Endometrial microvascular endothelial cells (primary cell): ENCODE data around the gene BOLA3. TPM values are rescaled to one million over a fixed set of nuclear protein-coding genes. Genes with fewer than 3 reads are reported as not detected.
"Not testable (repeated sequence)": the region's sequence is repeated elsewhere in the genome, so short reads cannot be mapped to it uniquely, and the experiment has no call there.

ENCODE experiments used
- in situ Hi-C: cut with HindIII; loops from 2 replicates; pipeline ENCODE4 v1.10.0; 2017; ENCODE audit warnings: low sequenced_read_pairs, low pct_unique_long_range_greater_than_20kb; ENCODE audit errors: inconsistent ontology term
- total RNA-seq: library from RNA; depleted of rRNA; stranded (reverse); fragments of >200 nt; gene quantifications from one replicate; pipeline ENCODE4 v1.2.3, GENCODE V29; 2015; ENCODE audit errors: inconsistent ontology term

The BOLA3 gene, protein sequence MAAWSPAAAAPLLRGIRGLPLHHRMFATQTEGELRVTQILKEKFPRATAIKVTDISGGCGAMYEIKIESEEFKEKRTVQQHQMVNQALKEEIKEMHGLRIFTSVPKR
- total RNA-seq, result 81.4 TPM

DNA sequence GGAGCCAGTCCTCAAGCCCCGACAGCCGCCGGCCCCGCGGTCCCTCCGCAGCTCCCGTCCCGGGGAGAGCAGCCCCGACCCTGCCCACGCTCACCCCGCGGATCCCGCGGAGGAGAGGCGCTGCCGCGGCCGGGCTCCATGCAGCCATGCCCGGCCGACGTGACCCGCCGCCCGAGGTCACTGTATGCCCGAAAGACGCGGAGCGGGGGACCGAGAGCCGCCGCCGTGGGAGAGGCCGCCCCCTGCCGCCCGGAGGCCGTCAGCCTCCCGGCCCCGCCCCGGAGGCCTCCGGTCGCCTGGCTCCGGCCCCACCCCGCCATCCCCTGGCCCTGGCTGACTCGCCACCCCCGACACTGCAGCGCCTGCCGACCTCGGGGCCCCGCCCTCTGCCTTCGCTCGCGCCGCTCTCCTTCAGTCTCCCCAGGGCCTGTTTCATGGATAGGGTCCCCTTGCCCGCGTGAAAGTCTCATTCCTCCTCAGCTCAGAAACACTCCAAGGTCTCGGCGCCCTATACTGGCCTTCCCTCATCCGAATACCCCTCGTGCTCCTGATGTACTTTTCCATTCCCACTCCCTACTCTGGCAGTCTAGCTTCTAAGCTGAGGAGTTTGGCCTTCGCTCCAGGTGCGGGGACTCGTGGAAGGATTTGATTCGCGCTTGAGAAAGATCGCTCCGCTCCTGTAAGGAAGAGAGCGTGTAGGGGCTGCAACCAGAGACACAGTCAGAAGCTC is at the start of gene BOLA3:
TSS of gene BOLA3 (minus strand) at position 186 of the 730 bp plus-strand sequence. CDS start at position 148, 38 bp downstream.
- in situ Hi-C loops, result no loop called here

DNA sequence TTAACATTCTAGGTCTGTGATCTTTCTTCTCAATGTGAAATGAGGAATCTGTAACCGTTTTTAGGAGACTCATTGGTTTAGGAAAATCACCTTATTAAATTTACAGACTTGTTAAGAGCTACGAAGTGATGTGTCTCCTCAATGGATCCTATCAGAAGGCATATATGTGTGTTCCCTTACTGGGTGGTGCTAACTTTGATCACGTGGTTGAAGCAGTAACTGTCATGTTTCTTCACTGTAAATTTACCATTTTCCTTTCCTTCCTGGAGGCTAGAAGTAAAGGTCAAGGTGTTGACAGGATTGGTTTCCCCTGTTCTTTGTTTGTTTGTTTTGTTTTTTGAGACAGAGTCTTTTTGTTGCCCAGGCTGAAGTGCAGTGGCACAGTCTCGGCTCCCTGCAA is 49.3 kb upstream of the BOLA3 start:
- in situ Hi-C loops, result no loop called here

DNA sequence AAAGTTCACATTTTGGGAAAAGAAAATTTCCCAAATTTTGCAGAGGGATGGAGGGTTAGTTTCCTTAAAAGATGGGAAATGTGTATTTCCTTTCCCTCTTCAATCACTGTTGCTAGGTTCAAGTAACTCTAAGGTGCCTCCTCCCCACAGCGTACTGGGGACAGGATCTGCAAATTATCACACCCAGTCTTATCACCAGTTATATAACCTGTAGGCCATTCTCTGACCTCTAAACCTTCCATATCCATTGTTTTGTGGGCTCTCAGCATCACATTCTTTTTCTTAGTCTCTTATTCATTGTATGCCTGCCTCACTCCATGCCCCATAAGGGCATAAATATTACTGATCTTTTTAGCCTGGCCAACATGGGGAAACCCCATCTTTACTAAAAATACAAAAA is 47.1 kb upstream of the BOLA3 start:
- in situ Hi-C loops, result no loop called here

DNA sequence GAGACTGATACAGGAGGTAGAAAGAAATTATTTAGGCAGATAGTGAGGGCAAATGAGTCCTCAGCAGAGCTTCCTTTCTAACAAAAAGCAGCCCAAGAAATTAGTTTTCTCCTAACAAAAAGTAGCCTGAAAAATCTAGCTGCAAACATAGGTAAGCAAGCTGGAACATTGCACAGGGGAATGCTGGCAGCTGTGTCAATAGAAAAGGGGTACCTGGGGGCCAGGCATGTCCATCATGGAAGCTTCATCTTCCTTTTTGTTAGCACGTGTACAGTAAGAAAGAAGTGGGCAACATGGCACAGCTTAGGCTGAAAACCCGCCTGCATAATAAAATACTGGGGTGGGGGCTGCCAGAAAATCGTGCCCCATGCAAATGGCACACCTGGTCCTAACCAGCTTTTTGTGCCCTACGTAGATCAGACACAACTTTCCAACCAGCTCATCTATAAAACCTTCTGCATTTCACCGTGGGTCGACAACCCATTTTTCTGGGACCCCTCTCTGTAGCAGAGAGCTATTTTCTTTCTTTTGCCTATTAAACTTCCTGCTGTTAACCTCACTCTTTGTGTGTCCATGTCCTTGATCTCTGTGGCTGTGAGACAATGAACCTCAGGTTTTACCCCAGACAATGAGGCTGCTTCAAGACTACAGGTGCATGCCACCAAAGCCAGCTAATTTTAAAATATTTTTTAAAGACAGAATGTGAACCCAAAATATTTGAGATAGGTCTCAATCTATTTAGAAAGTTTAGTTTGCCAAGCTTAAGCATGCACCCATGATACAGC is 44.1 kb upstream of the BOLA3 start:
- in situ Hi-C loops, result no loop called here

DNA sequence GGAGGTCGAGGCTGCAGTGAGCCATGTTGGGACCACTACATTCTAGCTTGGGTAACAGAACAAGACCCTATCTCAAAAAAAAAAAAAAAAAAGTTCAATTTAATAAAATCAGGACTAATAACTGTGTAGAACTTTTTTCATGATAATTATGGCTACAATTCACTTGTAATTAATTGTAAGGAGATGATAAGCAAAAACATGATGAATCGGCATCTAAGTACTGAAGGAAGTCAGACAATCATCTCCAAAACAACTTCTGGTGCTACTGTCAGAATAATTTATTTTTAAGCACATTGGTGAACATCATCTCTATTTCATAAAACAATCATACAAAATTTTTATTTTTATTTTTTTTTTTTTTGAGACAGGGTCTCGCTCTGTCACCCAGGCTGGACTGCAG is 41.0 kb upstream of the BOLA3 start:
- in situ Hi-C loops, result no loop called here

DNA sequence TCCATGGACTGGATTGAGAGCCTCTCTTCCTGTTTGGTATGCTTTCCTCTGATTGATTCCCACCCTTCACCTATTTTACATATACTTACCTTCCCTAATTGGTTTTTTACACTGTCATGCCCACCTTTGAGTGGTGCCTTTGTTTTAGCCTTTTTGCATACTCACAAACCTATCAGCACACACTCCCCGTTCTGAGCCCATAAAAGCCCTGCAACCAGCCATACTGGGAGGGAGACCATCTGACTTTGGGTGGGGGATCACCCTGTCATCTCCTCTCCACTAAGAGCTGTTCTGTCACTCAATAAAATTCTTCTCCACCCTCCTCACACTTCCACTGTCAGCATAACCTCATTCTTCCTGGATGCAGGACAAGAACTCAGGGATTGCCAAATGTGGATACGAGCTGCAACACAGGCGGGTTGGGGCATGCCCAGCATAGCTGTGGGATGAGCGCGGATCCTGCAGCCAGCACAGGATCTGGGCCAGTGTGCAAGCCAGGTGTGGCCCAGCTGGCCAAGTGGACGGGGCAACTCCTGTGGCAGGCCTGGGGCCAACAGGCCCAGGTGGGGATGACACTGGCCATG is 40.4 kb upstream of the BOLA3 start:
- in situ Hi-C loops, result no loop called here

DNA sequence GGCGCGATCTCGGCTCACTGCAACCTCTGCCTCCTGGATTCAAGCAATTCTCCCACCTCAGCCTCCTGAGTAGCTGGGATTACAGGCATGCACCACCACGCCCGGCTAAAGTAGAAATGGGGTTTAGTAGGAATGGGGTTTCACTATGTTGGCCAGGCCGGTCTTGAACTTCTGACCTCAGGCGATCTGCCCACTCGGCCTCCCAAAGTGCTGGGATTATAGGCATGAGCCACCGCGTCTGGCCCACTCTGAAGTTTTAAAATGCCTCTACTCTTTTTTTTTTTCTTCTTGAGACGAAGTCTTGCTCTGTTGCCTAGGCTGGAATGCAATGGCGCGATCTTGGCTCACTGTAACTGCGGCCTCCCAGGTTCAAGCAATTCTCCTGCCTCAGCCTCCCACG is 39.0 kb upstream of the BOLA3 start:
- in situ Hi-C loops, result not testable (repeated sequence)

DNA sequence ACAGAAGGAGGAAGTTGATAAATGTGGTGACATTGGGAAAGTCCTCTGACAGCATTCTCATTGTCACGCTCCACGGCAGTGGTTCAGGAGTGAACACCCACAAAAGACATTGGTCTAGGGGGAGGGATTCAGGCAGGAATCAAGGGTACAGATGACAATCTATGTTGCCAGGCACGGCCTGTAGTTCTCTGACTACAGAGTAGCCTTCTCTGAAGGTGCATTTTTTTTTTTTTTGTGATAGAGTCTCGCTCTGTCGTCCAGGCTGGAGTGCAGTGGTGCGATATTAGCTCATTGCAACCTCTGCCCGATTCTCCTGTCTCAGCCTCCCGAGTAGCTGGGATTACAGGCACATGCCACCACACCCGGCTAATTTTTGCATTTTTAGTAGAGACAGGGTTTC is 38.3 kb upstream of the BOLA3 start:
- in situ Hi-C loops, result no loop called here

DNA sequence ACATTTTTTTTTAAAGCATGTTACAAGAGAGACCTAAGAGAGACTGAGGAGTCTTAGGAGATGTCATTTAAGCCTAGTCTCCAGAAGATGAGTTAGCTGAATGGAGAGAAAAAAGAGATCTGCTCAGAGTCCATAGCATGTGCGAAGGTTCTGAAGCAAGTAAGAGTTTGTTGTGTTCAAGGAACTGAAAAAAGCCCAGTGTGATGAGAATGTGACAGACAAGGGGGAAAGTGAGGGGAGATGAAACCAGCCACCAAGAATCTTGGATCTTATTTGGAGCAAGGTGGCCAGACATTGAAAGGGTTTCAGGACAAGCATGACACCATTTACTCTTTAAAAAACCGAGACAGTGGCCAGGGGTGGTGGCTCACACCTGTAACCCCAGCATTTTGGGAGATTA is 36.2 kb upstream of the BOLA3 start:
- in situ Hi-C loops, result no loop called here

DNA sequence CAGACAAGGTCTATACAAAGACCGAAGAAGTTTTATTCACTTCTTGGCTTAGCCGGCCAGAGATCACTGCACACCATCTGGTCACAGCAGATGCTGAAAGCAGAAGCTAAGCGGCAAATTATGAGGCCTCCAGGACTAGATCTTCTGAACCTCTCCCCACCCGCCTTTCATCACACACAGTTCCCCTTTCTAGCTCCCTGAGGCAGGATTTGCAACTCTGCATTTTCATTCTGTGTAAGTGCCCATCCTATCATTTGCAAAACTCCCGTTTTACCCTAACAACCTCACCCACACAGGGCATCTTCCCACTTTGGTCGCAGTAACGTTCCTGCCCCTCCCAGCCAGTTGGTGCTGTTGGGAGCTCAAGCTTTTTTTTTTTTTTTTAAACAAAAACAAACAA is 34.0 kb upstream of the BOLA3 start:
- in situ Hi-C loops, result no loop called here

DNA sequence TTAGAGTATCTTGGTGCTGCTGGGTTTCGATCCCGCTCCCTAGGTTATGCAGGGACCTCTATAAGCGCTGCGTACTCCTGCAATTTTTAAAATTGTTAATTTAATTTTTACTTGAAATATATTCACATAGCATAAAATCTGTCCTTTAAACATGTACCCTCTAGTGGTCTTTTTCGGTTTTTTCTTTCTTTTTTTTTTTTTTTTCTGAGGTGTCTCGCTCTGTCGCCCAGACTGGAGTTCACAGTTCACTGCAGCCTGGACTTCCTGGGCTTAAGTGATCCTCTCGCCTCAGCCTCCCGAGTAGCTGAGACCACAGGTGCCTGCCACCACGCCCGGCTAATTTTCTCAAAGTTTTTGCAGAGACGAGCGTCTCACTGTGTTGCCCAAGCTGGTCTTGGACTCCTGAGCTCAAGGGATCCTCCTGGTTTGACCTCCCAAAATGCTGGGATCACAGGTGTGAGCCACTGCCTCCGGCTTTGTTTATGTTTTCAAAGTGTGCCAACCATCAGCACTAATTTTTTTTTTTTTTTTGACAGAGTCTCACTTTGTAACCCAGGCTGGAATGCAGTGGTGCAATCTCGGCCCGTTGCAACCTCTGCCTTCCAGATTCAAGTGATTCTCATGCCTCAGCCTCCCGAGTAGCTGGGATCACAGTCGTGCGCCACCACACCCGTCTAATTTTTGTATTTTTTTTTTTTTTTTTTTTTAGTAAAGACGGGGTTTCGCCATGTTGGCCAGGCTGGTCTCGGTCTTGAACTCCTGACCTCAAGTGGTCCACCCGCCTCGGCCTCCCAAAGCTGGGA is 31.6 kb upstream of the BOLA3 start:
- in situ Hi-C loops, result no loop called here

DNA sequence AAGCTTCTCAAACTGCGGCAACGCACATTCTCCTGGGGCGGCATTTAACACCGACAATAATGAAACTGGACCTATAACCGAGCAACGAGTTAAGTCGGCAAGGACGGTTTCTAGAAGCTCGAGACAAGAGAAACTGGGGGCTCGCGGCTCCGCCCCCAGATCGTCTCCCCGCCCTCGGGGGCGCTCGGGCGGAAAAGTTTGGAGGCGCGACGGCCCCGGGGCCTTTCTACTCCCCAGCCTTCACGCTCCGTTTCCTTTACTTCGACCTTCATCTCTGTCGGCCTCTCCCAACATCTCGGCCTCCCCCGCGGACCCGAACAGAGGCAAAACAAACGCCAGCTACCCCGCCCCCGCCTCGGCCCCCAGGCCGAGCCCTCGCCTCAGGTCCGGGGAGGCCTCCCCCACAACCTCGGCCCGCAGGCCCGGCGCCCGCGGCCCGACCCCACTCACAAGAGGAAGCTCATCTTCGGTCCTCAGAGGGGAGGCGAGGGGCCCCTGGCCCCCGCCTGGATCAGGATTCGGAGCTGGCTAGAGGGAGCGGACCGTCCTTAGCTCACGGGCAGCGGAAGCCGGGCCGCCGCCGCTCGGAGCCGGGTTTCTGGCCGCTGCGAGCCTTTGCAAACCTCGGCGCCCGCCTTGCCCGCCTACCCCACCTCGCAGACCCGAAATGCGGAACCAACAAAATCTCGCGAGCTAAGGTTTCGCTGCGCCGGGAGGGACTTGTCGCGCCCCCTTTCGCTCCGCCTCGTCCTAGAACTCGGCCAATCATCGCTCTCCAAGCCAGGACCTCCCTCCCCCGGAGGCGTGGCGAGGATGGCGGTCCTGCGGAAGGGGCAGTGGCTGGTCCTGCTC is 30.7 kb upstream of the BOLA3 start, which contains the start of gene MOB1A:
TSS of gene MOB1A (minus strand) at position 669 of the 852 bp plus-strand sequence. CDS start at position 464, 205 bp downstream.
- in situ Hi-C loops, result no loop called here

DNA sequence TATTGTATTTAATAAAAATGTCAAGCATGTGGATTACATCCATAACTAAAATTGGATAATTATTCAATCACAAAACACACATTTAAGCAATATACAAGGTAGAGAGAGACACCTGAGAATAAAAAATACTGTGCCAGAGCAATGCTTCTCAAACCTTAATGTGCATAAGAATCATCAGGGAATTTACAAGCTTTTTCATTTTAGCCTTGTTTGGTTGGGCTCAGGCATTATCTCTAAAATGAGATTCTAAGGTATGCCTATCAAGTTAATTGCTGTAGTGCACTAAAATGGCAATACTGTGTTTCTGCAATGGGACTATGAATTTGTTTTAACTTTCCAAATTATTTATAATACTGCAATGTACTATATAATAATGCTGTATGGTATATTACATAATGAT is 30.0 kb upstream of the BOLA3 start:
- in situ Hi-C loops, result no loop called here

DNA sequence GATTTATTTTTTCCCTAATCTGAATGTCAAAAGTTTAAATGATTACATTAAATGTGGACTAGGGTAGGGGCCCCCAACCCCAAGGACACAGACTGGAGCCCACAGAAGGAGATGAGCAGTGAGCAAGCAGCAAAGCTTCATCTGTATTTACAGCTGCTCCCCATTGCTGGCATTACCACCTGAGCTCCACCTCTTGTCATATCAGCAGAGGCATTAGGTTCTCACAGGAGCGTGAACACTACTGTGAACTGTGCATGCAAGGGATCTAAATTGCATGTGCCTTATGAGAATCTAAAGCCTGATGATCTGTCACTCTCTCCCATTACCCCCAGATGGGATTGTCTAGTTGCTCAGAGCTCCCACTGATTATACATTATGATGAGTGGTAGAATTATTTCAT is 27.2 kb upstream of the BOLA3 start:
- in situ Hi-C loops, result no loop called here

DNA sequence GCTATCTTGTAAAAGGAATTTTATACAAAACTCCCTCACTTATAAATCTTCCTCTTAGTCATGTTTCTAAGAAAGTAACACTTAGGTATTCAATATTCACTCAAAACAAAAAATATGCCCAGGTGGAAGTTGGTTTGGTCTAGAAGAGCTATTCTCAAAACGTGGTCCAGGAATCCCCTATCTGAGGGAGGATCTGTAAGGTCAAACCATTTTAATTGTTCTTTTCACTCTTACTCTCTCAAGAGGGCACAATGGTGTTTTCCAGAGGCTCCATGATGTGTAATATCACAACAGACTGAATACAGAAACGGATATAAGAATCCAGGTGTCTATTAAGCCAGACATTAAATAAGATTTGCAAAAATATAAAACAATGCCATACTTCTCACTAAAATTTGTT is 21.0 kb upstream of the BOLA3 start:
- in situ Hi-C loops, result no loop called here

DNA sequence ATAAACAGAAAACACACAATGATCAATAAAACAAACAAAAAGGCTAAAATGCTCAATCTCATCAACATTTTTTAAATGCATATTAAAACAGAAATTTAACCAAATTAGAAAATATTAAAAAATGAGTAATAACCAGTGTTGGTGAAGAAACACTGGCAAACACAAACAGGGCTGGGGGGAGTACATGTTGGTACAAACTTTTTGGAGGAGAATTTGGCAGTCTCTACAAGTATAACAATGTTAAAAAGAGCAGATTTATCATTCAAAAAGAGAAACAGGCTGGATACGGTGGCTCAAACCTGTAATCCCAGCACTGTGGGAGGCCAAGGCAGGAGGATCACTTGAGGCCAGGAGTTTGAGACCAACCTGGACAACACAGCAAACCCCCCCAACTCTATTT is 17.0 kb upstream of the BOLA3 start:
- in situ Hi-C loops, result no loop called here

DNA sequence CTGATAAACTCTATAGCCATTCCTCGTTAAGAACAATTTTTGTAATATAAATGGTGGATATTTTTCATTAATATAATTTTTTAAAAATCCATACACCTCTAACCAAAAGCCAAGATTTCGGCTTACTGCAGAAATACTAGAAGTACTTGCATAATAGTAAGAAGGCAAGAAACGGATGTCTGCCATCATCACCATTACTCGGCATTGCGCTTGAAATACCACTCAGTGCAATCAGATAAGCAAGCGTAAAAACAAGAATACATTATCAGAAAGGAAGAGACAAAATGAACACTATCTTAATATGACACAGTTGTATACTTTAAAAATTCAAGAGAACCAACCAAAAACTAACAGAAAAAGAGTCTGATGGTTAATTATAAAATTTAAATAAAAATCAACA is 15.2 kb upstream of the BOLA3 start:
- in situ Hi-C loops, result no loop called here

DNA sequence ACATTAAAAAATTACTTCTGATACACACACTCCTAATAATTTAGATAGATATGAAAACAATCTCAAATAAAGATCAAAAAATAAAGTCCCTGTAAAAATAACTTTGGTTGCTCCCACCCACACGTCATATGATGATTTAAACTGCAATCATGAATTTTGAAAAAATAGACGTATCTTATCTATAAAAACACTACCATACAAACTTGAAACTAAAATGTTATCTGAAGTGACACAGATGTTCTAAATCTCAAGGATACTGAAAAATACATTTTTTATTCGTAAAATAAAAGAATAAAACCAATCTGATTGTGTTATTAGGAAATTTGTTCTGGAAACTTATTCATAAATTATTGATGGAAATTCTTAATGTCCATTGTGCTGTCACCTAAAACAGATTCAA is 8.1 kb upstream of the BOLA3 start:
- in situ Hi-C loops, result no loop called here
